Measurements from ENCODE around the gene MBLAC1. TPM values are rescaled to one million over a fixed set of nuclear protein-coding genes. Genes with fewer than 3 reads are reported as not detected.

MBLAC1 gene
- total RNA-seq, 1 experiment from 2014 or later, result 5.2 TPM

GRCh38 chr7:100163006-100163531 is 36.3 kb downstream of the MBLAC1 start:
- no peaks in the 10 kb centered on the region for H3K27me3 ChIP-seq (ENCODE audit: control insufficient read depth, insufficient read depth, low read length)
- CTCF ChIA-PET, result interaction anchor here (0.7 kb wide), 1 partner anchor 17 kb away, joined by 5 read pairs; no protein-coding TSS in a partner anchor
- H3K36me3 ChIP-seq (ENCODE audit: control insufficient read depth, insufficient read depth, low read length), result no peaks in the 10 kb centered on the region
- DNase-seq (ENCODE audit: low read depth, low spot score) (no peak), ATAC-seq (no peak)
- no TSS peak for BruUV-seq (replicated peaks)
- no peak overlapping the region for H3K27ac ChIP-seq (ENCODE audit: low read length)
- H3K9me3 ChIP-seq (ENCODE audit: control insufficient read depth, insufficient read depth, low read depth, low read length), result no peaks in the 10 kb centered on the region
- H3K4me1 ChIP-seq (ENCODE audit: control insufficient read depth, insufficient read depth, low read length), result peaks cover 4% of the 10 kb centered on the region
- in situ Hi-C loops (cut with HindIII; ENCODE audit: low pct_unique_long_range_greater_than_20kb, low sequenced_read_pairs) (no loop called here), intact Hi-C loops (cut with micrococcal nuclease; ENCODE audit: unreplicated experiment) (no loop called here)
- TF ChIP-seq POLR2AphosphoS5 (IDR thresholded peaks at IDR 0.05; ENCODE audit: low read depth, low read length), result no peak
- TF ChIP-seq TCF7L2 (IDR thresholded peaks at IDR 0.05; ENCODE audit: low read depth, low read length), result no peak
- no peak for TF ChIP-seq REST (IDR thresholded peaks at IDR 0.05; ENCODE audit: insufficient read depth in 1 of 2, low read depth in 2 of 2, low read length in 1 of 2)
- TF ChIP-seq CTCF (IDR thresholded peaks at IDR 0.05), result no peak
- no peak for TF ChIP-seq SIN3A (IDR thresholded peaks at IDR 0.05; ENCODE audit: borderline replicate concordance, insufficient read depth, low read depth, low read length)
- POLR2A ChIA-PET, result no interaction called here
- no peak overlapping the region for H3K4me3 ChIP-seq (ENCODE audit: low read depth in 2 of 2, low read length in 2 of 2)

- POLR2A ChIA-PET, result no interaction called here
- intact Hi-C loops (cut with micrococcal nuclease; ENCODE audit: unreplicated experiment), result no loop called here
- CTCF ChIA-PET, result interaction anchor here (0.7 kb wide), 1 partner anchor 16 kb away, joined by 5 read pairs; no protein-coding TSS in a partner anchor
These were observed 37.1 kb downstream of the MBLAC1 start for GRCh38 chr7:100163871-100164270.

More at GRCh38 chr7:100163871-100164270, 37.1 kb downstream of the MBLAC1 start:
- no peak for DNase-seq (ENCODE audit: low read depth, low spot score)
- no TSS peak for BruUV-seq (replicated peaks)
- H3K4me3 ChIP-seq (ENCODE audit: low read depth in 2 of 2, low read length in 2 of 2), result no peak overlapping the region
- no peak for TF ChIP-seq TCF7L2 (IDR thresholded peaks at IDR 0.05; ENCODE audit: low read depth, low read length)
- no peak for TF ChIP-seq CTCF (IDR thresholded peaks at IDR 0.05)
- no peak for TF ChIP-seq REST (IDR thresholded peaks at IDR 0.05; ENCODE audit: insufficient read depth in 1 of 2, low read depth in 2 of 2, low read length in 1 of 2)
- TF ChIP-seq POLR2AphosphoS5 (IDR thresholded peaks at IDR 0.05; ENCODE audit: low read depth, low read length), result no peak
- TF ChIP-seq SIN3A (IDR thresholded peaks at IDR 0.05; ENCODE audit: borderline replicate concordance, insufficient read depth, low read depth, low read length), result no peak
- peaks cover 7% of the 10 kb centered on the region for H3K4me1 ChIP-seq (ENCODE audit: control insufficient read depth, insufficient read depth, low read length)
- H3K9me3 ChIP-seq (ENCODE audit: control insufficient read depth, insufficient read depth, low read depth, low read length), result no peaks in the 10 kb centered on the region
- no peak overlapping the region for H3K27ac ChIP-seq (ENCODE audit: low read length)
- no peaks in the 10 kb centered on the region for H3K36me3 ChIP-seq (ENCODE audit: control insufficient read depth, insufficient read depth, low read length)
- no peak for ATAC-seq
- in situ Hi-C loops (cut with HindIII; ENCODE audit: low pct_unique_long_range_greater_than_20kb, low sequenced_read_pairs), result no loop called here
- H3K27me3 ChIP-seq (ENCODE audit: control insufficient read depth, insufficient read depth, low read length), result no peaks in the 10 kb centered on the region

Measured in Panc1 (cell line).